ENCODE measurements around the gene GUCY1A2. TPM values are rescaled to one million over a fixed set of nuclear protein-coding genes. Genes with fewer than 3 reads are reported as not detected.

GUCY1A2 gene
- total RNA-seq, 1 experiment from 2014 or later = 0.10 TPM

GRCh38 chr11:106694501-106694900 is 323.8 kb downstream of the GUCY1A2 start:
- H3K27ac ChIP-seq (ENCODE audit: low read depth, low read length) = no peak overlapping the region
- no TSS peak for BruUV-seq (replicated peaks)
- intact Hi-C loops (cut with micrococcal nuclease) = no loop called here
- H3K9me3 ChIP-seq (ENCODE audit: control insufficient read depth in 1 of 2, insufficient read depth in 1 of 2, low read depth in 1 of 2, low read length in 2 of 2) = no peaks in the 10 kb centered on the region
- RAD21 ChIA-PET (ENCODE audit: low non-redundant PET in 1 of 2, low total read pairs in 2 of 2, uncharacterized antibody in 2 of 2, unreplicated experiment in 2 of 2) = no interaction called here
- H3K36me3 ChIP-seq (ENCODE audit: control insufficient read depth in 1 of 2, insufficient read depth in 2 of 2, low read length in 2 of 2) = no peaks in the 10 kb centered on the region
- POLR2A ChIA-PET = no interaction called here
- ATAC-seq = no peak
- no peaks in the 10 kb centered on the region for H3K4me1 ChIP-seq (ENCODE audit: control insufficient read depth in 1 of 2, insufficient read depth in 2 of 2, low read length in 2 of 2)
- no peak overlapping the region for H2AFZ ChIP-seq (ENCODE audit: low read depth, low read length, poor library complexity, severe bottlenecking)
- H4K20me1 ChIP-seq (ENCODE audit: insufficient read depth) = no peaks in the 10 kb centered on the region
- no peaks in the 10 kb centered on the region for H3K9me2 ChIP-seq (ENCODE audit: insufficient read depth)
- H3K79me2 ChIP-seq (ENCODE audit: insufficient read depth, low read length) = no peaks in the 10 kb centered on the region
- no peak overlapping the region for H3K4me2 ChIP-seq (ENCODE audit: low read length)
- no peaks in the 10 kb centered on the region for H3K27me3 ChIP-seq (ENCODE audit: insufficient read depth, low read length)
- TF ChIP-seq POLR2AphosphoS5 (IDR thresholded peaks at IDR 0.05; ENCODE audit: low read depth, low read length) = no peak
- no peak for TF ChIP-seq REST (IDR thresholded peaks at IDR 0.05; ENCODE audit: low read depth)
- TF ChIP-seq ELF1 (IDR thresholded peaks at IDR 0.05; ENCODE audit: borderline replicate concordance, low read depth) = no peak
- no peak for TF ChIP-seq ZBTB33 (IDR thresholded peaks at IDR 0.05; ENCODE audit: extremely low read depth, insufficient replicate concordance, low read length)
- TF ChIP-seq ZFX (IDR thresholded peaks at IDR 0.05) = no peak
- TF ChIP-seq EZH2 (IDR thresholded peaks at IDR 0.05) = no peak
- TF ChIP-seq CBX3 (IDR thresholded peaks at IDR 0.05; ENCODE audit: low read depth) = no peak
- no peak for TF ChIP-seq EZH2phosphoT487 (IDR thresholded peaks at IDR 0.05; ENCODE audit: borderline replicate concordance)
- TF ChIP-seq EGR1 (IDR thresholded peaks at IDR 0.05; ENCODE audit: low read depth) = no peak
- TF ChIP-seq TCF7L2 (IDR thresholded peaks at IDR 0.05; ENCODE audit: borderline replicate concordance, extremely low read depth, insufficient read depth, insufficient read length) = no peak
- TF ChIP-seq JUND (IDR thresholded peaks at IDR 0.05) = no peak
- no peak for TF ChIP-seq ATF3 (IDR thresholded peaks at IDR 0.05)
- no peak for TF ChIP-seq RAD21 (IDR thresholded peaks at IDR 0.05; ENCODE audit: low read depth)
- no peak for TF ChIP-seq CTCF (IDR thresholded peaks at IDR 0.05 in 2 of 3, conservative IDR thresholded peaks at IDR 0.05 in 1 of 3; ENCODE audit: borderline replicate concordance in 1 of 3, insufficient read depth in 1 of 3, low read depth in 2 of 3, low read length in 2 of 3)
- TF ChIP-seq YY1 (IDR thresholded peaks at IDR 0.05; ENCODE audit: extremely low read depth, insufficient replicate concordance, low read depth, low read length) = no peak
- no peak overlapping the region for H3K9ac ChIP-seq (ENCODE audit: low read length)
- CTCF ChIA-PET = no interaction called here
- no peak overlapping the region for H3K4me3 ChIP-seq (replicated peaks in 1 of 2; ENCODE audit: low read depth in 1 of 2, low read length in 2 of 2)
- DNase-seq (ENCODE audit: low read depth, low spot score) = no peak
